ENCODE results near the gene MACROH2A1. TPM values are rescaled to one million over a fixed set of nuclear protein-coding genes. Genes with fewer than 3 reads are reported as not detected.
A peak's percentile ranks its signal among the peaks of the same experiment; 100 is the strongest.

The MACROH2A1 gene
- total and polyA plus RNA-seq, 2 donors from 2014 or later: 99.4 to 144 TPM

DNA sequence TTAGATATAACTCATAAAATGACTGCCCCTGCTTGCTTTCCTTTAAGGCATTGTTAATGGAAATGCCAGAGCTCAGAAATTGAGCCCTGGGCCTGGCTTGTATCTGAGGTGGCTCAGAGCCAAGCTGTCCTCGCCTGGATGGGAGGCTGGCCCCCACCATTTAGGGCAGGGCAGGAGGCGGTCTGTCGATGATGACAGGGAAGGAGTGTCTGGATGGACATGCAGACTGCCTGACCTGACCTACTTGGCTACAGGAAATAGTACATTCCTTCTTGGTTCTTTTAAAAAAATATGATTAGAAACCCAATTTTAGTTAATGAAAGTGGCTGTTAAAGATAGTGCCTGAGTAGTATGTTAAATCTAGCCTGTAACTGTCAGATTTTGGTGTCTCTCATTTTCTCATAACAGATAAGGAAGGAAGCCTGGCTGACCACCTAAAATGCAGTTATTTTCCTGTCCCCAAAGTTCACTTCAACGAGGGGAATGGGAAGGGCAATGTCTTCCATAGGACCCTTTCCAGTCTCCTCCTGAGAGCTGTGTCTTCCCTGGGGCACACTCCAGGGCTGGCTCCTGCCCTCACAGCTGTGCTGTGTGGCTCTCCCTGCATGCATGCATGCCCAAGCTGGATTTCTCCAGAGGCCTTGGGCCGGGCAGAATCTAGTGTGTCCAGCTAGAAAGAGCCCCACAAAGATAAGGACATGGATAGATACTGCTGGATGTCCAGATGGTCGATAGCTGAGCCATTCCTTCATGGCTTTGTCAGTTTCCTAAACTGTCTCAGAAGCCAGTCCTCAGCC is 42.3 kb downstream of the MACROH2A1 start:
- H3K27me3 ChIP-seq (ENCODE audit: control insufficient read depth, insufficient read depth, low read length): no peaks in the 10 kb centered on the region
- no peak overlapping the region for H3K4me3 ChIP-seq (ENCODE audit: low read length in 3 of 3)
- TF ChIP-seq CTCF (IDR thresholded peaks at IDR 0.05; ENCODE audit: borderline replicate concordance, extremely low read depth, insufficient read depth): no peak
- H3K36me3 ChIP-seq (ENCODE audit: control insufficient read depth in 2 of 3, insufficient read depth in 3 of 3, low read length in 3 of 3): peaks cover 0 to 13% (median 10%) of the 10 kb centered on the region in 3 donors
- no peak overlapping the region for H3K27ac ChIP-seq (ENCODE audit: low read depth in 2 of 2, low read length in 2 of 2)
- intact Hi-C loops (cut with DNase I): no loop called here
- no peak for FAIRE-seq
- no peak overlapping the region for H3K9ac ChIP-seq (ENCODE audit: low read length in 3 of 3)
- no peaks in the 10 kb centered on the region for H3K9me3 ChIP-seq (ENCODE audit: control insufficient read depth in 2 of 3, insufficient read depth in 1 of 3, low read length in 3 of 3)
- H3K4me1 ChIP-seq (ENCODE audit: control insufficient read depth in 2 of 3, insufficient read depth in 2 of 3, low read depth in 1 of 3, low read length in 3 of 3): peaks cover 0 to 5% (median 0%) of the 10 kb centered on the region in 3 donors
- DNase-seq: peak in 2 of 5 donors; percentile 32 to 90

GRCh38 chr5:135355169-135355568 is 43.9 kb downstream of the MACROH2A1 start:
- intact Hi-C loops (cut with DNase I): no loop called here
- Histone ChIP-seq H3K4me1 (ENCODE audit: control insufficient read depth in 2 of 3, insufficient read depth in 2 of 3, low read depth in 1 of 3, low read length in 3 of 3) (peaks cover 0 to 5% (median 0%) of the 10 kb centered on the region in 3 donors), H3K36me3 (ENCODE audit: control insufficient read depth in 2 of 3, insufficient read depth in 3 of 3, low read length in 3 of 3) (peaks cover 0 to 17% (median 11%) of the 10 kb centered on the region in 3 donors), H3K9me3 (ENCODE audit: control insufficient read depth in 2 of 3, insufficient read depth in 1 of 3, low read length in 3 of 3) (no peaks in the 10 kb centered on the region), H3K27ac (ENCODE audit: low read depth in 2 of 2, low read length in 2 of 2) (no peak overlapping the region), H3K4me3 (ENCODE audit: low read length in 3 of 3) (no peak overlapping the region), H3K9ac (ENCODE audit: low read length in 3 of 3) (no peak overlapping the region), H3K27me3 (ENCODE audit: control insufficient read depth, insufficient read depth, low read length) (no peaks in the 10 kb centered on the region)
- DNase-seq: no peak
- FAIRE-seq: no peak
- no peak for TF ChIP-seq CTCF (IDR thresholded peaks at IDR 0.05; ENCODE audit: borderline replicate concordance, extremely low read depth, insufficient read depth)

GRCh38 chr5:135353952-135354721 is 44.9 kb downstream of the MACROH2A1 start:
- FAIRE-seq (no peak), DNase-seq (no peak)
- H3K27ac ChIP-seq (ENCODE audit: low read depth in 2 of 2, low read length in 2 of 2): no peak overlapping the region
- no peak overlapping the region for H3K4me3 ChIP-seq (ENCODE audit: low read length in 3 of 3)
- no peak for TF ChIP-seq CTCF (IDR thresholded peaks at IDR 0.05; ENCODE audit: borderline replicate concordance, extremely low read depth, insufficient read depth)
- H3K4me1 ChIP-seq (ENCODE audit: control insufficient read depth in 2 of 3, insufficient read depth in 2 of 3, low read depth in 1 of 3, low read length in 3 of 3): peaks cover 0 to 5% (median 0%) of the 10 kb centered on the region in 3 donors
- H3K36me3 ChIP-seq (ENCODE audit: control insufficient read depth in 2 of 3, insufficient read depth in 3 of 3, low read length in 3 of 3): peaks cover 0 to 14% (median 10%) of the 10 kb centered on the region in 3 donors
- H3K9ac ChIP-seq (ENCODE audit: low read length in 3 of 3): no peak overlapping the region
- no peaks in the 10 kb centered on the region for H3K9me3 ChIP-seq (ENCODE audit: control insufficient read depth in 2 of 3, insufficient read depth in 1 of 3, low read length in 3 of 3)
- no peaks in the 10 kb centered on the region for H3K27me3 ChIP-seq (ENCODE audit: control insufficient read depth, insufficient read depth, low read length)
- intact Hi-C loops (cut with DNase I): no loop called here
